HG03354 (cell line): ENCODE measurements around the gene KCNE5.
"Not testable (repeated sequence)": the region's sequence is repeated elsewhere in the genome, so short reads cannot be mapped to it uniquely, and the experiment has no call there.

ENCODE experiments used
- ATAC-seq: cut with Tn5 transposase; IDR thresholded peaks from one replicate; pipeline ENCODE4 v1.9.1; 2021; ENCODE audit warnings: mild to moderate bottlenecking; ENCODE audit not compliant: unreplicated experiment, poor library complexity, severe bottlenecking

Gene KCNE5

GRCh38 chrX:109624641-109625616, at the start of gene KCNE5:
TSS of gene KCNE5 (minus strand) at chrX:109625172. CDS start at chrX:109625020, 152 bp downstream.
- no peak for ATAC-seq

DNA sequence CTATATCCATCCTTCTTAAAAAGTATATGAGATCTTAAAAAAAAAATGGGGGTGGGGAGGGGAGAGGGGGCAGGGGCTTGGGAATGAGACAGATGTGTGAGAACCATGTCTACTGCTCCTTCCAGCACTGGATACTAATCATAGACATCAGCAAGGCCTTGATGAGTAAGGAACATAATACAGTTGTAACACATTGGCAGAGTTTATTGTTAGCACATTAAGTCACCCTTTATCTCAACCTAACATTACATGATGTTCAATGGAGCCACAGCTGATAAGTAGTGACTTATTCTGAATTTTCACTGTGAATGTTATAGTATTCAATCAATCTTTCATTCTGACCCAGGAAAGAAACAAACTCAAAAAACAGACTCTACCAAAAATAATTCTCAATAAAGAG, 47.3 kb upstream of the KCNE5 start:
- no peak for ATAC-seq

- ATAC-seq: not testable (repeated sequence)
Measured at GRCh38 chrX:109671170-109671569, 46.2 kb upstream of the KCNE5 start.

- ATAC-seq: no peak
Measured at GRCh38 chrX:109667986-109668385, 43.0 kb upstream of the KCNE5 start.

GRCh38 chrX:109660435-109661143, 35.6 kb upstream of the KCNE5 start:
- ATAC-seq: no peak

DNA sequence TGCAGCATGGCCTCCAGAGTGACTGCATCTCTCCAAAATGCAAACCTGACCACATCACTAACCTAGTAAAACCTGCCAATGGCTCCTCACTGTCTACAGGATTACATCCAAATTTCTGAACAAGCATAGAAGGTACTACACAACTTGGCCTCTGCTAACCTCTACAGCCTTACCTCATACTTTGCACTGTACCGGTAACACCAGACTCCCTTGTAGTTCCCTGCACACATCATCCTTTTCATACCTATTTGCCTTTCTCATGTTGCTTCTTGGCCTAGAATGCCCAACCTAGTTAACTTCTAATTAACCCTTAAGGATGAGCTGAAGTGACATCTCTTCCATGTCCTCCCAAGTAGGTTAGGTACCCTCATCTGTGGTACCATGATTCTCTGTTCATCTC, 33.4 kb upstream of the KCNE5 start:
- ATAC-seq: no peak

GRCh38 chrX:109657364-109657763, 32.4 kb upstream of the KCNE5 start:
- not testable (repeated sequence) for ATAC-seq

- ATAC-seq: no peak
Measured at GRCh38 chrX:109656774-109657173, 31.8 kb upstream of the KCNE5 start.

DNA sequence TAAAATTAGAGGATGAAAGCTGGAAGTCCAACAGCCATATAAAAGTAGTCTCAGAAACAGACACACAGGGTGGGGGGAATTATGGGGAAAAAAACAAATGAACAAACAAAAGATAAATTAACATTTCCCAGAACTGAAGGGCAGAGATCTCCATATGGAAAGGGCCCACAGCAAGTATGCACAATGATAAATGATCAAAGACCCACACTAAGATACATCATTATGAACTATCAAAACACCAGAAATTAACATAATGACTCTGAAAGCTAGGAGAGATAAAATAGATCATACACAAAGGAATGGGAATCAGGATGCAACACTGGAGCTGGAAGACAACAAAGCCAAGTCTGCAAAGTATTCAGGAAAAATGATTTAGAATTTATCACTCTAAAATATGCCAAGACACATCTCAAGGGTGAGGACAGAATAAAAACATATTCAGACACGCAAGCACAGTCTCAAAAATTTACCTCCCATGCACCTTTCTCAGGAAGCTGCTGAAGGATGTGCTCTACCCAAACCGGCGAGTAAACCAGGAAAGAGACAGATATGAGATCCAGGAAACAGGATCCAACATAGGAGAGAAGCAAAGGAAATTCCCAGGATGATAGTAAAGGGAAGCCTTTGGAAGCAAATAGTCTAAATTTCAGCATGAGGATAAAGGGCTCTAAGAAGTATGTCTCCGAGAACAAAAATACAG, 30.7 kb upstream of the KCNE5 start:
- ATAC-seq: no peak

GRCh38 chrX:109654516-109655109, 29.6 kb upstream of the KCNE5 start:
- ATAC-seq: no peak

DNA sequence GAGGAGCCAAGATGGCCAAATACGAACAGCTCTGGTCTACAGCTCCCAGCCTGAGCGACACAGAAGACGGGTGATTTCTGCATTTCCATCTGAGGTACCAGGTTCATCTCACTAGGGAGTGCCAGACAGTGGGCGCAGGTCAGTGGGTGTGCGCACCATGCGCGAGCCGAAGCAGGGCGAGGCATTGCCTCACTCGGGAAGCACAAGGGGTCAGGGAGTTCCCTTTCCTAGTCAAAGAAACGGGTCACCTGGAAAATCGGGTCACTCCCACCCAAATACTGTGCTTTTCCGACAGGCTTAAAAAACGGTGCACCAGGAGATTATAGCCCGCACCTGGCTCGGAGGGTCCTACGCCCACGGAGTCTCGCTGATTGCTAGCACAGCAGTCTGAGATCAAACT, 19.7 kb upstream of the KCNE5 start:
- ATAC-seq: not testable (repeated sequence)

GRCh38 chrX:109643687-109644086, 18.7 kb upstream of the KCNE5 start:
- ATAC-seq: no peak

GRCh38 chrX:109638158-109638557, 13.2 kb upstream of the KCNE5 start:
- ATAC-seq: no peak

DNA sequence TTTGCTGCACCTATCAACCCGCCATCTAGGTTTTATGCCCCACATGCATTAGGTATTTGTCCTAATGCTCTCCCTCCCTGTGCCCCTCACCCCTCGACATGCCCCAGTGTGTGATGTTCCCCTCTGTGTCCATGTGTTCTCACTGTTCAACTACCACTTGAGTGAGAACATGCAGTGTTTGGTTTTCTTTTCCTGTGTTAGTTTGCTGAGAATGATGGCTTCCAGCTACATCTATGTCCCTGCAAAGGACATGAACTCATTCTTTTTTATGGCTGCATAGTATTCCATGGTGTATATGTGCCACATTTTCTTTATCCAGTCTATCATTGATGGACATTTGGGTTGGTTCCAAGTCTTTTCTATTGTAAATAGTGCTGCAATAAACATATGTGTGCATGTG, 12.5 kb upstream of the KCNE5 start:
- not testable (repeated sequence) for ATAC-seq

DNA sequence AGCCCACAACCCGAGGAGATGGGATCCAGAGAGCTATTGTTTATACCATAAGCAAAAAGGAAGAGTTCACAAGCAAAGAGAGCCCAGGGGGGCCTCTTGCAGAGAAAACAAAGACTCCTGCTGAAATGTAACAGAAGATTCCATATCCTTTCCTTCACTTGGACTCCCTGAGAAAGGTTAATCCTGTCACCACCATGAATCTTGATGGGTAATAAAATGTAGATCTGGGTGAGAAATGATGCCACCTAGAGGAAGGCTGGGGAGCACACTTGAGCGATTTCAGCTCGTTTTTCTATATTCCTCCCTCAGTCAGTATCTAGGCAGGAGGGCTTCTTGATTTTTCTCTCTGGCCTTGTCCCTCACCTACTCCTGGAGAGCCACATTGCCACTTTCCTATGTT, 10.2 kb upstream of the KCNE5 start:
- ATAC-seq: peak; percentile 59

DNA sequence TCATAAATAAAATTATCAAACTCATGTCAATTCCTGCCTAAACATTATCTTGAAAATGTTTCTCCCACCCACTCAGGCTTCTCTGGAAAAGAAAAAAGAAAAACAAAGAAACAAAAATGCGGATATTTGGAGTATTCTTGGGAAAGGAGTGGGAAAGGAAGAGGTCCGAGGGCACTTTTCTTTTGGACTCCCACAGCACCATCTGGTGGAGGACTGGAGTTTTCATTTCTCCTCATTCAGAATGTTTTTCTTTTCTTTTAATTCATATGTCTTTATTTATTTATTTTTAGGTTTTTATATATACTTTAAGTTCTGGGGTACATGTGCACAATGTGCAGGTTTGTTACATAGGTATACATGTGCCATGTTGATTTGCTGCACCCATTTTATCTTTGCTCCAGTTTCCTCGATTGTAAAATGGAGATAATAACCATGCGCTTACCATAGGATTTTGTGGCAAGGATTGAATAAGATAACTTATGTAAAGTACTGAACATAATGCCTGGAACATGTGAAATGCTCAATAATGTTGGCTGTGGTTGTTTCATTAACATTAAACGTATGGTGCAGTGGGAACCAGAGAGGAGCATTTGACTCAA, 8.0 kb upstream of the KCNE5 start:
- no peak for ATAC-seq

DNA sequence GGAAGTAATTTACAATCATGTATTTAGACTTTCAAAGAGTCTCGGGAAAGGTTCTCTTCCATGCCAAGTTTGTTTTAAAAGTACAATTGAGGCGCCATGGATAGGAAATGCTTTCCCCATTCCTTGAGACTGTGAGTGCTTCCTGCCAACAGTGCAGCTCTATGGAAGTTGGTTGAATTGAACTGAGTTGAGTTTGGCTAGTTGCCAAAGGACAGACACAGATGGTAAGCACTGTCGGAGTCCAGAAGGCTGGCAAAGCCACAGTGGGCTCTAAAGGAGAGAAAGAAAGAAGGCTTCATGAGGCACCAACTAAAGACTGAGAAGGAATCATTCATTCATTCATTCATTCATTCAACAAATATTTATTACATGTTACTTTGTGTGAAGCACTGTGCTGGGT, 4.3 kb upstream of the KCNE5 start:
- no peak for ATAC-seq

DNA sequence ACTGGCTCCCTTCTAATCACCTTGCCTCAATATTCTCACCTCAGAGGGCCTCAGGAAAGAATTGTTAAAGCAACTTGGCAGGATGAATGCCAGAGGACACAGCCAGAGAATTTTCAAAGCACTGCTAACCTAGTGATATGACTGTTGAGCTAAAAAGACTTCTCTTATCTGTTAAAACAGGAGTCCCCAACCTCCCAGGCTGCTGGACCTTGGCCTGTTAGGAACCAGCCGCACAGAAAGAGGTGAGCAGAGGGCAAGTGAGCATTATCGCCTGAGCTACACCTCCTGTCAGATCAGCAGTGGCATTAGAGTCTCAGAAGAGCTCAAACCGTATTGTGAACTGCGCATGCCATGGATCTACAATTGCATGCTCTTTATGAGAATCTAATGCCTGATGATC, 1.7 kb upstream of the KCNE5 start:
- no peak for ATAC-seq

- ATAC-seq: no peak
Measured at GRCh38 chrX:109623997-109624396, 975 bp downstream of the KCNE5 start.

- ATAC-seq: no peak
Measured at GRCh38 chrX:109622270-109622669, 2.7 kb downstream of the KCNE5 start.
